ENCODE data around the gene VDAC1. TPM values are rescaled to one million over a fixed set of nuclear protein-coding genes. Genes with fewer than 3 reads are reported as not detected.
A peak's percentile ranks its signal among the peaks of the same experiment; 100 is the strongest.

VDAC1 gene
- total and polyA plus RNA-seq, 2 of the 8 experiments (the other 6 are each of a cell fraction or from before 2014, with no cell fraction given) = 111 to 301 TPM

GRCh38 chr5:133968204-133968980 lies 36.4 kb downstream of the VDAC1 start, which contains the start of gene C5orf15 (continued):
- TF ChIP-seq TBP (IDR thresholded peaks at IDR 0.05; ENCODE audit: low read depth, low read length) = peak; percentile 83
- TF ChIP-seq TAF7 (optimal IDR thresholded peaks at IDR 0.05; ENCODE audit: borderline replicate concordance, low read depth, low read length) = peak; percentile 45
- TF ChIP-seq SIN3A (conservative IDR thresholded peaks at IDR 0.05 in 1 of 2, IDR thresholded peaks at IDR 0.05 in 1 of 2; ENCODE audit: low read depth in 1 of 2, low read length in 2 of 2) = peak in 1 of 2 experiments; percentile 90; a peak in 2 of 4 replicates
- no peak for TF ChIP-seq CHD2 (IDR thresholded peaks at IDR 0.05; ENCODE audit: low read length)
- TF ChIP-seq, protein P1, sequence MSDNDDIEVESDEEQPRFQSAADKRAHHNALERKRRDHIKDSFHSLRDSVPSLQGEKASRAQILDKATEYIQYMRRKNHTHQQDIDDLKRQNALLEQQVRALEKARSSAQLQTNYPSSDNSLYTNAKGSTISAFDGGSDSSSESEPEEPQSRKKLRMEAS (IDR thresholded peaks at IDR 0.05) = peak; percentile 86
- peak; percentile 84; the same call in 1 of the 2 replicates for TF ChIP-seq RBBP5 (IDR thresholded peaks at IDR 0.05; ENCODE audit: borderline replicate concordance, low read depth, low read length)
- TF ChIP-seq NANOG (IDR thresholded peaks at IDR 0.05; ENCODE audit: insufficient read depth, low read depth, low read length, poor library complexity, severe bottlenecking) = no peak
- peak; percentile 67; the same call in 1 of the 2 replicates for TF ChIP-seq SP4 (IDR thresholded peaks at IDR 0.05; ENCODE audit: low read length)
- TF ChIP-seq E2F6 (IDR thresholded peaks at IDR 0.05) = peak; percentile 26; the same call in 1 of the 2 replicates
- peak; percentile 13; the same call in 1 of the 2 replicates for TF ChIP-seq BRCA1 (IDR thresholded peaks at IDR 0.05; ENCODE audit: low read depth, low read length)
- TF ChIP-seq SAP30 (IDR thresholded peaks at IDR 0.05; ENCODE audit: insufficient read depth, insufficient replicate concordance, low read length) = peak; percentile 63
- TF ChIP-seq PHF8 (conservative IDR thresholded peaks at IDR 0.05; ENCODE audit: low read depth, low read length) = peak; percentile 88
- TF ChIP-seq HDAC6 (IDR thresholded peaks at IDR 0.05; ENCODE audit: low read depth, low read length) = no peak

Measured in H1 (cell line).